K562 (cell line): Measurements from ENCODE around the gene CBL. TPM values are rescaled to one million over a fixed set of nuclear protein-coding genes. Genes with fewer than 3 reads are reported as not detected.

ENCODE experiments used
- ATF6 ChIP-seq: sonication (generic); formaldehyde crosslinking; IDR thresholded peaks from 2 replicates; pipeline ENCODE4 v1.4.0; 2020; ENCODE audit warnings: mild to moderate bottlenecking, missing genetic modification reagents
- CTCF ChIP-seq, 3 experiments: IDR thresholded peaks in 2 of 3; conservative IDR thresholded peaks in 1 of 3; 2 replicates each; pipeline ENCODE4 v1.5.1; 2011 to 2012; ENCODE audit warnings: low read length in 3 of 3, mild to moderate bottlenecking in 3 of 3, control low read depth in 2 of 3, improper control_type of control experiment in 1 of 3, inconsistent platforms in 1 of 3, low read depth in 1 of 3, mixed read lengths in 1 of 3, moderate library complexity in 1 of 3; ENCODE audit not compliant: insufficient read depth in 2 of 3
- E2F6 ChIP-seq, 2 experiments: IDR thresholded peaks; 2 replicates each; pipeline ENCODE4 v1.6.1; 2011; ENCODE audit warnings: borderline replicate concordance in 1 of 2, control low read depth in 1 of 2, low read depth in 1 of 2, low read length in 1 of 2, mild to moderate bottlenecking in 1 of 2, mixed read lengths in 1 of 2, moderate library complexity in 1 of 2; ENCODE audit not compliant: insufficient read depth in 1 of 2, insufficient read length in 1 of 2, poor library complexity in 1 of 2, severe bottlenecking in 1 of 2; ENCODE audit errors: extremely low read depth in 1 of 2
- FOS ChIP-seq: IDR thresholded peaks from 3 replicates; pipeline ENCODE4 v1.6.1; 2011; ENCODE audit not compliant: insufficient read length; ENCODE audit errors: extremely low read depth
- FOXA3 ChIP-seq, 2 experiments: fragments of 450-650 bp in 1 of 2; sonication (generic) in 1 of 2; formaldehyde crosslinking; IDR thresholded peaks in 1 of 2; conservative IDR thresholded peaks in 1 of 2; 2 replicates each; pipeline versions ENCODE4 v1.4.0 to v1.8.0; 2020 to 2022; ENCODE audit warnings: mild to moderate bottlenecking in 2 of 2, missing genetic modification reagents in 1 of 2
- HMGXB4 ChIP-seq: sonication (generic); formaldehyde crosslinking; IDR thresholded peaks from 2 replicates; pipeline ENCODE4 v1.8.1; 2023; ENCODE audit warnings: mild to moderate bottlenecking, missing genetic modification reagents
- MLX ChIP-seq, 2 experiments: fragments of 450-650 bp in 1 of 2; sonication (generic) in 1 of 2; formaldehyde crosslinking; conservative IDR thresholded peaks; 2 replicates each; pipeline versions ENCODE4 v1.4.0 to v1.8.1; 2020 to 2022; ENCODE audit warnings: mild to moderate bottlenecking in 1 of 2, missing genetic modification reagents in 1 of 2
- TCF3 ChIP-seq: sonication (generic); formaldehyde crosslinking; IDR thresholded peaks from 2 replicates; pipeline ENCODE4 v1.4.0; 2020; ENCODE audit warnings: mild to moderate bottlenecking, missing genetic modification reagents
- ZNF197 ChIP-seq: fragments of 200-800 bp; sonication (Bioruptor generic); IDR thresholded peaks from 2 replicates; pipeline ENCODE4 v1.6.1; 2016; ENCODE audit warnings: low read depth, missing genetic modification characterization, missing compliant biosample characterization
- ZNF609 ChIP-seq: sonication (generic); formaldehyde crosslinking; IDR thresholded peaks from 2 replicates; pipeline ENCODE4 v1.8.1; 2023; ENCODE audit warnings: missing genetic modification reagents, mild to moderate bottlenecking, borderline replicate concordance
- polyA plus RNA-seq, 8 experiments: library from polyadenylated mRNA; depleted of rRNA in 4 of 8; stranded (reverse) in 5 of 8; unstranded in 3 of 8; fragments of >200 nt; fragmentation: Nextera tagmentation in 2 of 8; fragmentation: Illumina TruSeq in 1 of 8; extraction: Ambion mirVana in 2 of 8; extraction: Trizol in 1 of 8; gene quantifications; 2 replicates each; pipeline versions ENCODE4 v1.2.1 to v1.2.3, GENCODE V29; 2011 to 2014; ENCODE audit warnings: inconsistent platforms in 1 of 8, missing spikeins in 1 of 8
- total RNA-seq, 7 experiments: library from RNA; depleted of rRNA in 6 of 7; stranded (reverse); fragments of >200 nt in 6 of 7; fragmentation: Illumina TruSeq in 2 of 7; extraction: Trizol in 2 of 7; gene quantifications; 2 replicates each; pipeline versions ENCODE4 v1.2.1 to v1.2.3, GENCODE V29; 2011 to 2021; ENCODE audit warnings: low replicate concordance in 1 of 7

CBL gene
- total and polyA plus RNA-seq, 9 of the 15 experiments (the other 6 are each of a cell fraction or from before 2014, with no cell fraction given) = 3.2 to 24.9 (median 9.9) TPM

- 0 out of 2 replicates have a peak, but pooled peaks have one; percentile 62 for TF ChIP-seq HMGXB4 (CRISPR knock-in tag)
- TF ChIP-seq ATF6 (CRISPR knock-in tag) = no peak
- 0 out of 2 replicates have a peak, but pooled peaks have one; percentile 16 for TF ChIP-seq ZNF609
- TF ChIP-seq MLX (CRISPR knock-in tag; conservative IDR thresholded peaks at IDR 0.05) = no peak
- no peak for TF ChIP-seq CTCF (IDR thresholded peaks at IDR 0.05 in 2 of 3, conservative IDR thresholded peaks at IDR 0.05 in 1 of 3; ENCODE audit: insufficient read depth in 2 of 3, low read depth in 1 of 3, low read length in 3 of 3)
- TF ChIP-seq FOS = peak; percentile 92
- TF ChIP-seq TCF3 (CRISPR knock-in tag) = no peak
- TF ChIP-seq ZNF197 = no peak
- peak in 1 of 2 experiments; percentile 47 for TF ChIP-seq E2F6 (IDR thresholded peaks at IDR 0.05; ENCODE audit: borderline replicate concordance in 1 of 2, extremely low read depth in 1 of 2, insufficient read depth in 1 of 2, insufficient read length in 1 of 2, low read depth in 1 of 2, low read length in 1 of 2, poor library complexity in 1 of 2, severe bottlenecking in 1 of 2)
- TF ChIP-seq FOXA3 (CRISPR knock-in tag; conservative IDR thresholded peaks at IDR 0.05 in 1 of 2, IDR thresholded peaks at IDR 0.05 in 1 of 2) = peak; percentile 83 to 89
Measured at GRCh38 chr11:119334174-119334930, 128.2 kb downstream of the CBL start, which contains the start of gene RNF26 (continued).
